IPS-18a (cell line): ENCODE data around the gene GET3.

Source experiments
- H3K27ac ChIP-seq: one replicate; pipeline ENCODE4 v1.5.1; 2013; ENCODE audit warnings: low read length
- H3K27me3 ChIP-seq: one replicate; pipeline ENCODE4 v1.6.1; 2013; ENCODE audit warnings: mild to moderate bottlenecking, low read length; ENCODE audit not compliant: control insufficient read depth, insufficient read depth
- H3K36me3 ChIP-seq: one replicate; pipeline ENCODE4 v1.6.1; 2013; ENCODE audit warnings: low read depth, low read length; ENCODE audit not compliant: control insufficient read depth
- H3K4me1 ChIP-seq: one replicate; pipeline ENCODE4 v1.6.1; 2013; ENCODE audit warnings: low read depth, low read length; ENCODE audit not compliant: control insufficient read depth
- H3K4me3 ChIP-seq: one replicate; pipeline ENCODE4 v1.5.1; 2013; ENCODE audit warnings: low read length
- H3K9ac ChIP-seq: one replicate; pipeline ENCODE4 v1.6.1; 2013; ENCODE audit warnings: mild to moderate bottlenecking, low read length, moderate library complexity
- H3K9me3 ChIP-seq: one replicate; pipeline ENCODE4 v1.6.1; 2013; ENCODE audit warnings: low read depth, low read length; ENCODE audit not compliant: control insufficient read depth

The GET3 gene

DNA sequence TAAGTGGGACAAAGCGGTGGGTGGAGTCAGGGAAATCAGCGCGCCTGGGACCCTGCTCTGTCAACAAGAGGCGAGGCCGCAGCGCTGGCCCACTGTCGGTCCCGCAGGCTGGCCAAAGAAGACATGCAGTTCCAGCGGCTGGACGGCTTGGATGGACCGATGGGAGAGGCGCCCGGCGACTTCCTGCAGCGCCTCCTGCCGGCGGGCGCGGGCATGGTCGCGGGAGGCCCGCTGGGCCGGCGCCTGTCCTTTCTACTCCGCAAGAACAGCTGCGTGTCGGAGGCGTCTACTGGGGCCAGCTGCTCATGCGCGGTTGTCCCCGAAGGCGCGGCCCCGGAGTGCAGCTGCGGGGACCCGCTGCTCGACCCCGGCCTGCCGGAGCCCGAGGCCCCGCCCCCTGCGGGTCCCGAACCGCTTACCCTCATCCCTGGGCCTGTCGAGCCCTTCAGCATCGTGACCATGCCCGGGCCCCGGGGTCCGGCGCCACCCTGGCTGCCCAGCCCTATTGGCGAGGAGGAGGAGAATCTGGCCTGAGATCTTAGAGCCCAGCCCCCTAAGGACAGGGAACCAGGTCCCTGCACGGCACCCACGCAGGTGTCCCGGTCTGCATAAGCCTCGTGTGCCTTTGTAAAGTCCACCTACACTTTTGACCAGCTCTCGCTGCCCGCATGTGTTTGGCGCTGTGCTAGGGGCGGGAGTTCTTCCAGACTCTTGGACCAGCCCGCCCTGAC, 20.4 kb downstream of the GET3 start:
- Histone ChIP-seq H3K27me3 (no peaks in the 10 kb centered on the region), H3K9me3 (no peaks in the 10 kb centered on the region), H3K36me3 (no peaks in the 10 kb centered on the region), H3K27ac (no peak overlapping the region), H3K9ac (no peak overlapping the region), H3K4me1 (no peaks in the 10 kb centered on the region), H3K4me3 (peak overlapping the region; percentile 42)

GRCh38 chr19:12759686-12760085, 22.4 kb downstream of the GET3 start:
- no peak overlapping the region for H3K27ac ChIP-seq
- no peaks in the 10 kb centered on the region for H3K4me1 ChIP-seq
- no peaks in the 10 kb centered on the region for H3K27me3 ChIP-seq
- H3K9ac ChIP-seq, result no peak overlapping the region
- no peak overlapping the region for H3K4me3 ChIP-seq
- peaks cover 10% of the 10 kb centered on the region for H3K36me3 ChIP-seq
- H3K9me3 ChIP-seq, result no peaks in the 10 kb centered on the region

GRCh38 chr19:12763100-12763499, 25.8 kb downstream of the GET3 start:
- H3K4me3 ChIP-seq, result no peak overlapping the region
- H3K27ac ChIP-seq, result no peak overlapping the region
- no peaks in the 10 kb centered on the region for H3K27me3 ChIP-seq
- H3K4me1 ChIP-seq, result no peaks in the 10 kb centered on the region
- no peak overlapping the region for H3K9ac ChIP-seq
- H3K9me3 ChIP-seq, result no peaks in the 10 kb centered on the region
- peaks cover 12% of the 10 kb centered on the region for H3K36me3 ChIP-seq

- Histone ChIP-seq H3K4me3 (no peak overlapping the region), H3K9ac (no peak overlapping the region), H3K27ac (no peak overlapping the region), H3K27me3 (no peaks in the 10 kb centered on the region), H3K9me3 (no peaks in the 10 kb centered on the region), H3K4me1 (no peaks in the 10 kb centered on the region), H3K36me3 (peaks cover 12% of the 10 kb centered on the region)
Observed at GRCh38 chr19:12764698-12765097, 27.4 kb downstream of the GET3 start.

- Histone ChIP-seq H3K9me3 (no peaks in the 10 kb centered on the region), H3K4me1 (peaks cover 4% of the 10 kb centered on the region), H3K36me3 (peaks cover 12% of the 10 kb centered on the region), H3K9ac (no peak overlapping the region), H3K27me3 (no peaks in the 10 kb centered on the region), H3K27ac (no peak overlapping the region), H3K4me3 (peak overlapping the region; percentile 53)
Observed at GRCh38 chr19:12766051-12766521, 28.8 kb downstream of the GET3 start.

GRCh38 chr19:12767150-12767549, 29.9 kb downstream of the GET3 start:
- no peak overlapping the region for H3K9ac ChIP-seq
- no peak overlapping the region for H3K4me3 ChIP-seq
- no peaks in the 10 kb centered on the region for H3K9me3 ChIP-seq
- no peak overlapping the region for H3K27ac ChIP-seq
- H3K36me3 ChIP-seq, result peaks cover 12% of the 10 kb centered on the region
- peaks cover 4% of the 10 kb centered on the region for H3K4me1 ChIP-seq
- H3K27me3 ChIP-seq, result no peaks in the 10 kb centered on the region

- peaks cover 4% of the 10 kb centered on the region for H3K4me1 ChIP-seq
- H3K27ac ChIP-seq, result no peak overlapping the region
- no peak overlapping the region for H3K4me3 ChIP-seq
- no peaks in the 10 kb centered on the region for H3K27me3 ChIP-seq
- H3K9me3 ChIP-seq, result no peaks in the 10 kb centered on the region
- no peak overlapping the region for H3K9ac ChIP-seq
- peaks cover 12% of the 10 kb centered on the region for H3K36me3 ChIP-seq
Observed at GRCh38 chr19:12767666-12768065, 30.4 kb downstream of the GET3 start.

DNA sequence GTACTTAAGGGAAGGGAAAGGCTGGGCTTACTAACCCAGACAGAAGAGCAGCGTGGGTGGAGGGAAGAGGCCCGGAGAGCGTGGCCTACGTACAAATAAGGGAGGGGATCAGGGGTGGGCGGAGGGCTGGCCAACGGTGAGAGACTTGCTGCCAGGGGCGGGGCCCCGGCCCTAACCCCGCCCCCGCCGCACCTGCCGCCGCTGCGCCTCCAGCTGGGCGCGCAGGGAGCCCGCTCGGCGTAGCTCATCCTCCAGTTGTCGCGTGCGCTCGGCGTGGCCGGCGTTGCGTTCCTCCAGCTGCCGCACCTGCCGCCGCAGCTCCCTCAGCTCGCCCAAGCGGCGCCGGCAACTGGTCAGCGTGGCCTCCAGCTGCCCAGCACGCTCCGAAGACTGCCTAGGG, 32.4 kb downstream of the GET3 start:
- Histone ChIP-seq H3K9ac (no peak overlapping the region), H3K36me3 (peaks cover 2% of the 10 kb centered on the region), H3K4me3 (peak overlapping the region; percentile 37), H3K27ac (no peak overlapping the region), H3K4me1 (peaks cover 4% of the 10 kb centered on the region), H3K27me3 (no peaks in the 10 kb centered on the region), H3K9me3 (no peaks in the 10 kb centered on the region)

DNA sequence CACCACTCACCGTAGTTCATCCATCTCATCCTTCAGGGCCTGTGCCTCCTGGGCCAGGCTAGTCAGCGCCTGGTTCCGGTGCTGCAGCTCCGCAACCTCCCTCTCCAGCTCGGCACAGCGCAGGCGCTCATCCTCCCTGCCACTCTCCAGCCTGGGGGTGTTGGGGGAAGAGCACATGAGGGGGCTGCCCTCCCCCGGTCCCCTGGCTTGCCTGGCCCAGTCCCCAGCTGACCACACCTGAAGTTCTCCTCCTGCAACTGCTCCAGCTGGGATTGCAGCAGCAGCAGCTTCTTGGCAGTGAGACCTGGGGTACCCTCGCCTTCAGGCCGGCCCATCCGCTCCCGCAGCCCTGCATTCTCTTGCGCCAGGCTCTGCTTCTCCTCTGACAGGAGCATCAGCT, 33.6 kb downstream of the GET3 start:
- no peaks in the 10 kb centered on the region for H3K27me3 ChIP-seq
- H3K9me3 ChIP-seq, result no peaks in the 10 kb centered on the region
- peaks cover 4% of the 10 kb centered on the region for H3K4me1 ChIP-seq

GRCh38 chr19:12772323-12772722, 35.0 kb downstream of the GET3 start:
- Histone ChIP-seq H3K9ac (no peak overlapping the region), H3K27ac (no peak overlapping the region), H3K36me3 (no peaks in the 10 kb centered on the region), H3K27me3 (no peaks in the 10 kb centered on the region), H3K4me1 (peaks cover 6% of the 10 kb centered on the region), H3K9me3 (no peaks in the 10 kb centered on the region), H3K4me3 (no peak overlapping the region)

More for the DNA sequence above, 33.6 kb downstream of the GET3 start:
- H3K4me3 ChIP-seq, result no peak overlapping the region
- H3K9ac ChIP-seq, result no peak overlapping the region
- no peak overlapping the region for H3K27ac ChIP-seq
- H3K36me3 ChIP-seq, result no peaks in the 10 kb centered on the region

DNA sequence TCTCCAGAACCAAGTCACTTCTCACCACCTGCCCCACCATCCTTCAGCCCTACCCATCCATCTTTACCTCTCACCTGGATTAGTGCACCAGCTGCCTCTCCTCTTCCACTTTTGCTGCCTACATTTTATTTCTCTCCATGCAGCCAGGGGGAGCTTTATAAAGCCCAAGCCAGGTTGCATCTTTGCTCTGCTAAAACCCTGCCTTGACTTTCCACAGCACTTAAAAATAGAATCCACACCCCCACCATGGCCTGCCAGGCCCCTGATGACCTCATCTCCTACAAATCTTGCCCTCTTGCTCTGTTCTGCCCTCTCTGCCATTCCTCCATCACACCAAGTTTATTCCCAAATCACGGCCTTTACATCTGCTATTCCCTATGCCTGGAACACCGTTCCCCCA, 36.3 kb downstream of the GET3 start:
- peaks cover 15% of the 10 kb centered on the region for H3K4me1 ChIP-seq
- no peaks in the 10 kb centered on the region for H3K9me3 ChIP-seq
- H3K36me3 ChIP-seq, result no peaks in the 10 kb centered on the region
- no peak overlapping the region for H3K9ac ChIP-seq
- no peak overlapping the region for H3K27ac ChIP-seq
- no peaks in the 10 kb centered on the region for H3K27me3 ChIP-seq
- H3K4me3 ChIP-seq, result no peak overlapping the region
